BLaER1 (cell line): ENCODE results near the gene IL2RA.
"Not testable (repeated sequence)": the region's sequence is repeated elsewhere in the genome, so short reads cannot be mapped to it uniquely, and the experiment has no call there.

Experiments
- H3K27ac ChIP-seq: shearing (Covaris generic); formaldehyde crosslinking; 2 replicates; pipeline ENCODE4 v1.8.1; 2022
- H3K27me3 ChIP-seq: shearing (Covaris generic); formaldehyde crosslinking; 2 replicates; pipeline ENCODE4 v1.8.1; 2022
- H3K36me3 ChIP-seq: shearing (Covaris generic); formaldehyde crosslinking; 2 replicates; pipeline ENCODE4 v1.8.1; 2022
- H3K4me1 ChIP-seq: shearing (Covaris generic); formaldehyde crosslinking; 2 replicates; pipeline ENCODE4 v1.8.1; 2022
- H3K4me2 ChIP-seq: shearing (Covaris generic); formaldehyde crosslinking; 2 replicates; pipeline ENCODE4 v1.8.1; 2022
- H3K4me3 ChIP-seq: shearing (Covaris generic); formaldehyde crosslinking; 2 replicates; pipeline ENCODE4 v1.8.1; 2022
- H3K9ac ChIP-seq: shearing (Covaris generic); formaldehyde crosslinking; 2 replicates; pipeline ENCODE4 v1.8.1; 2022
- H3K9me3 ChIP-seq: shearing (Covaris generic); formaldehyde crosslinking; 2 replicates; pipeline ENCODE4 v1.8.1; 2022
- H4K20me1 ChIP-seq: shearing (Covaris generic); formaldehyde crosslinking; 2 replicates; pipeline ENCODE4 v1.8.1; 2022
- Cebpa-rat ChIP-seq: shearing (Covaris generic); IDR thresholded peaks from 2 replicates; pipeline ENCODE4 v1.8.1; 2022

The IL2RA gene

DNA sequence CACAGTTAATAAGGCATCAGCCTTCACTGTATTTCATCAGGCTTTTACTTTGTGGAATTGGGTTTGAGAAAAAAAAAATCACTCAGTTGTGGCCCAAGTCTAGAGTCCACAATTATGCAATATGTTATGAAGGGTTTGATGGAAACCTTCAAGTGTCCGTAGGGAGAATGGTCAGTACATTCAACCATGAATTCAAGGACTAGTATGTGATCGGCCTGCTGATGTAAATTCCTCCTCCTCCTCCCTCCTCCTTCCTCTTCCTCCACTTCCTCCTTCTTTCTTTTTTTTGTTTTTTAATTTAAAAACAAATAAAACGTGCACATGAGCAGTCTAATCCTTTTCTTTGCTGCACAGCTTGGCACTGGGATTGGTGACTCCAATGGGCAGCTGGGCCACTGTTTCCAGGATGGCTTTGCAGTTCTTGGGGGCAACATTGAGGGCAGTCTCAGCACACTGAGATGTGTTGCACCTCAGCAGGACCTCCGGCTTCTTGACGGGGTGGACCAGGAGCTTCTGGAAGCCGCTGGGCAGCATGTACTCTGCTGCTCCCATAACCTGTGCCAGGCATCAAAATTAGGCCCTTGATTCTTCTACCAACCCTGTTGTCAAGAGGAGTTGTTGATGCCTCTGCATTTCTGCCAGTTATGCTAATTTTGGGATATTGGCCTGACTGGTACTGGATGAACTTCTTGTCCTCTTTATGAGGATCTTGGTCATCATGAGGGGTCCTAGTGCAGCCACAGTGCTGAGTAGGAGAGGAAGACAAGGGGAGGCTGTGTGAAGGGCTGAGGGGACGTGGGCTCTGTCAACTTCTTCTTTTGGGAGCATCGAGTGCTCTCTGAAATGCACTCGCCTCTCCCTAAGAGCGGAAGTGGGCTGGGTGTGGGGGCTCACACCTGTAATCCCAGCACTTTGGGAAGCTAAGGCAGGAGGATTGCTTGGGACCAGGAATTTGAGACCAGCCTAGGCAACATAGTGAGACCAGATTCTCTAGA is 9.3 kb upstream of the IL2RA start:
- H3K4me3 ChIP-seq = no peak overlapping the region
- H3K27me3 ChIP-seq = no peaks in the 10 kb centered on the region
- H3K9me3 ChIP-seq = no peaks in the 10 kb centered on the region
- no peaks in the 10 kb centered on the region for H3K36me3 ChIP-seq
- TF ChIP-seq Cebpa-rat = no peak
- peaks cover 68% of the 10 kb centered on the region for H3K4me1 ChIP-seq
- H3K27ac ChIP-seq = peak overlapping the region; percentile 94
- H3K9ac ChIP-seq = peak overlapping the region; percentile 63
- no peaks in the 10 kb centered on the region for H4K20me1 ChIP-seq
- H3K4me2 ChIP-seq = peak overlapping the region; percentile 92

DNA sequence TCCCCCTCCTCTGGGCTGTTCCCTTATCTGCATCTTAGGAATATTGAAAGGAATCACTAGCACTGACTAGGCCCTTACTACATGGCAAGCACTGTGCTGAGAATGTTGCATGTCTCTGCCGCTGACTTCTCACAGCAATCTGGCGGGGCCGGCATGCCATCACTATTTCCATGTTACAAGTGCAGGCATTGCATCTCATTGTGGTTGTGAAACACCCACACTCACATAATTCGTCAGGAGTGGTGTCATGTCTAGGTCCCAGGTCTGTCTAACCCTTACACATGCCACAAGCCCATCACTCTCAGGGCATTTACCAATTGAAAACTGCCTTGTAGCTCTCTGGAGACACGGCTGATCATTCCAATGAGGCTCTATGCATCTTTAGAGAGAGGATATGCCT is 8.5 kb upstream of the IL2RA start:
- Histone ChIP-seq H3K9ac (no peak overlapping the region), H3K36me3 (no peaks in the 10 kb centered on the region), H3K4me1 (peaks cover 76% of the 10 kb centered on the region), H3K9me3 (no peaks in the 10 kb centered on the region), H3K27ac (peak overlapping the region; percentile 94), H3K27me3 (no peaks in the 10 kb centered on the region), H4K20me1 (no peaks in the 10 kb centered on the region), H3K4me3 (no peak overlapping the region), H3K4me2 (peak overlapping the region; percentile 92)
- no peak for TF ChIP-seq Cebpa-rat

DNA sequence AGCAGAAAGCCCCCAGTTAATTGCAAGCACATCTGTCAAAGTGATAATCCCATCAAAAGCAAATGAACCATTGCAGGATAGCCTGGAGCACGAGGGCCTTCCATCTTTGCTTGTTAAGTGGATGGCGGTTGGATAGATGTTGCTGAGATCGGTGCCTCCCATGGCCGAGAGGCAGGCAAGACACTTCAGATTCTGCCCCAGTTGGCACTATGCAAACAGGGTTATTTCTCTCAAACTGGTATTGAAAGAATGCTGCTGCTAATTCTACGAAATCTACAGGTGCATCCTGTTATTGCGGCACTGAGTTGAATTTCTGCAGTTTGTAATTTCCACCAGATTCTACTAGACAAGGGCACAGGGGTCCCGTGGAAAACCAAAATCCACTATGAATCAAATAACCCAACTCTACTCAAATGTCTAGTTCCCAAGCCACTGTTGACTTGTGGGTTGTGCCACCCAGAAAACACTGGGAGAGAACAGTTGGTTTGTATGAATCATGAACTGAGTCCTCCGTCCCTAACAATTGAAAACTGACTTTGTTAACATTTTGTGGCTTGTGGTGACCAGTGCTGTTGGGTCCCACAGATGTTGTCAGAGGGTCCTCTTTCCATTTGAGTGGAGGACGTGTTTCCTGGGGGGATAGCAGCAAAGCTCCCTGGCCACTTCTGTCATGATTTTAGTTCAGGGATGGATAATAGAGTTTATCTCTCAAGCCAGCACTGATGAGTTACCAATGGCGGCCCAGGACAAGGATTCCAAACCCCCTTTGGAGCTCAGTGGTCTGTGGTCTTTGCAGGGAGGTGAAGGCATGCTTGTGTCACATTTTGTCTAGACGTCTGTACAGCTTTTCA is 7.1 kb upstream of the IL2RA start:
- peaks cover 80% of the 10 kb centered on the region for H3K4me1 ChIP-seq
- no peaks in the 10 kb centered on the region for H4K20me1 ChIP-seq
- no peaks in the 10 kb centered on the region for H3K36me3 ChIP-seq
- peak overlapping the region; percentile 92 for H3K4me2 ChIP-seq
- H3K27me3 ChIP-seq = no peaks in the 10 kb centered on the region
- peak overlapping the region; percentile 94 for H3K27ac ChIP-seq
- H3K9me3 ChIP-seq = no peaks in the 10 kb centered on the region
- peak overlapping the region; percentile 76 for H3K9ac ChIP-seq
- H3K4me3 ChIP-seq = peak overlapping the region; percentile 52
- no peak for TF ChIP-seq Cebpa-rat

DNA sequence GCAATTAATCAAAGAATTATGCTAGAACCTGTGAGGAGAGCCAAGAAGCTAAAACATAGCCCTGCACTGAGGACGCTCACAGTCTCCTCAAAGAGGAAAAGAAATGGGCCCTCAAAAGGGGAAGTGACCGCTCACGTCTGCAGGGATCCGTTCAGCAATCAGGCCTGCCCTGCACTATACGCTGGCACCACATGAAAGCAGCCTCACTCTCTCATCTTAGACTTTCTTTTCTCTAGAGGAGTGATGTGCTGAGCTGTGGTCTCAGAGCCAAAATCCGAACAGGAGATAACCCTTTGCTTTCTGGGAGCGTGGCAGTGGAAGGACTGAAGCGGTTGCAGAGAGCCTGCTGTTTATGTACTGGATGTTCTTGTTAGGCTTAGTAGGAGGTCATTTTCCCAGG is 6.3 kb upstream of the IL2RA start:
- TF ChIP-seq Cebpa-rat = no peak
- H3K27me3 ChIP-seq = no peaks in the 10 kb centered on the region
- H3K4me3 ChIP-seq = peak overlapping the region; percentile 52
- peak overlapping the region; percentile 76 for H3K9ac ChIP-seq
- no peaks in the 10 kb centered on the region for H4K20me1 ChIP-seq
- H3K36me3 ChIP-seq = no peaks in the 10 kb centered on the region
- H3K27ac ChIP-seq = peak overlapping the region; percentile 94
- H3K4me2 ChIP-seq = peak overlapping the region; percentile 92
- peaks cover 80% of the 10 kb centered on the region for H3K4me1 ChIP-seq
- H3K9me3 ChIP-seq = no peaks in the 10 kb centered on the region

DNA sequence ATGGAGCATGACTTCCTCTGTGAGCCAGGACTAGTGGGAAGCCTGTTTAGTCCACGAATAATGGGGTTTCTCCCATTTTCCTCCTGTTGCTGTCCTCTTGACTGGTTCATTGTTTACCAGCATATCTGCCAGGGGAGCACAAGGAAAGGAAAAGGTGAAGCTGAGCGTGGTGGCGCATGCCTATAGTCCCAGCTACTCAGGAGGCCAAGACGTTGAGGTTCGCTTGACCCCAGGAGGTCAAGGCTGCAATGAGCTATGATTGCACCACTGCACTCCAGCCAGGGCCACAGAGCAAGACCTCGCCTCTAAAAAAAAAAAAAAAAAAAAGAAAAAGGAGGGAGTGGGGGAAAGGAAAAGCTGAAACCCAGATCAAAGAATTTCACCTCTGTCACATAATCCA is 5.8 kb upstream of the IL2RA start:
- no peak for TF ChIP-seq Cebpa-rat
- Histone ChIP-seq H3K36me3 (no peaks in the 10 kb centered on the region), H3K27ac (peak overlapping the region; percentile 94), H3K27me3 (no peaks in the 10 kb centered on the region), H4K20me1 (no peaks in the 10 kb centered on the region), H3K4me1 (peaks cover 78% of the 10 kb centered on the region), H3K4me2 (peak overlapping the region; percentile 92), H3K4me3 (no peak overlapping the region; the same call in 1 of the 2 replicates), H3K9ac (peak overlapping the region; percentile 76), H3K9me3 (no peaks in the 10 kb centered on the region)

DNA sequence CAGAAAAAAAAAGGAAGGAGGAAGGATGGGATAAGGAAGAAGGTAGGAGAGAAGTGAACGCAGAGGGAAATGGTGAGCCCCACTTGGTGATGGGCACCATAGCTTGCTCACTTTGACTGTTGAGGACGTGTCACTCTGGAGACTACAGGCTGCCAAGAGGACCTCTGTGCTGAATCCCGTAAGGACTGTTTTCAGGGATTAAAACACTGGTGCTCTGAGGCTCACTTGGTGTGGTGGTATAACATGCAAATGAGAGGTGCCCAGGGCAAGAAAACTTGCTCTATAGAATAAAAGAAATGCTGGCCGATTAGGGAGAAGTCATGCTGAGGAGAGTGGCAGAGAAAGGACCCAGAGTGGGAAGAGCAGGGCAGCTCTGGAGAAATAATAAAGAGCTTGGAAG is 5.3 kb upstream of the IL2RA start:
- H3K4me1 ChIP-seq = peaks cover 76% of the 10 kb centered on the region
- peak overlapping the region; percentile 92 for H3K4me2 ChIP-seq

DNA sequence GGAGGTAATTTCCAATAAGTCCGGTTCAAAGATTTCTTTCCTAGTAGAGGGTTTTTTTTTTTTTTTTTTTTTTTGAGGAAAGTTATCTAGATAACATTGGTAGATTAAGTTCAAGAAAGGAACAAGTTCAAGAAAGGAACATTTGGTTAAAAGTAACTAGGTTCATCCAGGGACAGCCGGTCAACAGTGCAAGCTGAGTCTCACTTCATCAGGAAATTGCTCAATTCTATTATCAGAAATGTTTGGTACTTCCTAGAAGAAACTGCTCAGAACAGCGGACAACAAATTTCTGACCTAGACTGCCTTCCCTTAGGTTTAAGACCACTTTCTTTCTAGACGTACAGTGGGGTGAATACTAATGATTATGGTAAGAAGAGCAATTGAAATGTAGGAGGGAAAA is 3.7 kb upstream of the IL2RA start:
- peak overlapping the region; percentile 24; the same call in 1 of the 2 replicates for H3K27ac ChIP-seq
- peaks cover 70% of the 10 kb centered on the region for H3K4me1 ChIP-seq
- no peak for TF ChIP-seq Cebpa-rat
- no peaks in the 10 kb centered on the region for H3K27me3 ChIP-seq
- no peaks in the 10 kb centered on the region for H3K9me3 ChIP-seq
- H3K4me3 ChIP-seq = no peak overlapping the region
- H3K4me2 ChIP-seq = peak overlapping the region; percentile 92
- H4K20me1 ChIP-seq = no peaks in the 10 kb centered on the region
- no peaks in the 10 kb centered on the region for H3K36me3 ChIP-seq
- no peak overlapping the region for H3K9ac ChIP-seq

More for the DNA sequence above, 5.3 kb upstream of the IL2RA start:
- Histone ChIP-seq H3K9me3 (no peaks in the 10 kb centered on the region), H3K27me3 (no peaks in the 10 kb centered on the region), H3K27ac (peak overlapping the region; percentile 94; the same call in 1 of the 2 replicates), H3K9ac (no peak overlapping the region), H4K20me1 (no peaks in the 10 kb centered on the region), H3K4me3 (no peak overlapping the region), H3K36me3 (no peaks in the 10 kb centered on the region)
- TF ChIP-seq Cebpa-rat = no peak

DNA sequence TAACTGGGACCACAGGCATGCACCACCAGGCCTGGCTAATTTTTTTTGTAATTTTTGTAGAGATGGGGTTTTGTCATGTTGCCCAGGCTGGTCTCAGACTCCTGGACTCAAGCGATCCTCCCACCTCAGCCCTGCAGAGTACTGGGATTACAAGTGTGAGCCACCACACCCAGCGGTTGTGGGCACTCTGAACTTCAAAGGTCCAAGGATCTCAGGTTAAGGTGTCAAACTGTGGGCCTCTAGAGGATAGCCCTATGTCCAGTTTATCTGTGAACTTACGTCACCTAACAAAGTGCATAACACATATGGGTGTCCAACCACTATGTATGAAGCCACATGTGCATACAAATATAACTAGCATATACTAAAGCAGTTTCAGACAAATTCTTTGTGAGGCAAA is 3.2 kb upstream of the IL2RA start:
- Histone ChIP-seq H3K9ac (no peak overlapping the region), H3K27ac (no peak overlapping the region), H3K4me2 (peak overlapping the region; percentile 92; the same call in 1 of the 2 replicates), H3K27me3 (no peaks in the 10 kb centered on the region), H3K4me1 (peaks cover 65% of the 10 kb centered on the region), H4K20me1 (no peaks in the 10 kb centered on the region), H3K4me3 (no peak overlapping the region), H3K36me3 (no peaks in the 10 kb centered on the region), H3K9me3 (no peaks in the 10 kb centered on the region)
- TF ChIP-seq Cebpa-rat = no peak

DNA sequence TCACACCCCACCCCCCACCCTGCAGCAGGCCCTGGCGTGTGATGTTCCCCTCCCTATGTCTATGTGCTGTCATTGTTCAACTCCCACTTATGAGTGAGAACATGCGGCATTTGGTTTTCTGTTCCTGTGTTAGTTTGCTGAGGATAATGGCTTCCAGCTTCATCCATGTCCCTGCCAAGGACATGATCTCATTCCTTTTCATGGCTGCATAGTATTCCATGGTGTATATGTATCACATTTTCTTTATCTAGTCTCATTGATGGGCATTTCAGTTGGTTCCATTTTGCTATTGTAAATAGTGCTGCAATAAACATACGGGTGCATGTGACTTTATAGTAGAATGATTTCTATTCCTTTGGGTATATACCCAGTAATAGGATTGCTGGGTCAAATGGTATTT is 2.6 kb upstream of the IL2RA start:
- not testable (repeated sequence) for H4K20me1 ChIP-seq, H3K36me3 ChIP-seq, H3K9me3 ChIP-seq, H3K4me2 ChIP-seq, H3K27me3 ChIP-seq, H3K27ac ChIP-seq, H3K4me3 ChIP-seq, H3K9ac ChIP-seq
- peaks cover 65% of the 10 kb centered on the region for H3K4me1 ChIP-seq

DNA sequence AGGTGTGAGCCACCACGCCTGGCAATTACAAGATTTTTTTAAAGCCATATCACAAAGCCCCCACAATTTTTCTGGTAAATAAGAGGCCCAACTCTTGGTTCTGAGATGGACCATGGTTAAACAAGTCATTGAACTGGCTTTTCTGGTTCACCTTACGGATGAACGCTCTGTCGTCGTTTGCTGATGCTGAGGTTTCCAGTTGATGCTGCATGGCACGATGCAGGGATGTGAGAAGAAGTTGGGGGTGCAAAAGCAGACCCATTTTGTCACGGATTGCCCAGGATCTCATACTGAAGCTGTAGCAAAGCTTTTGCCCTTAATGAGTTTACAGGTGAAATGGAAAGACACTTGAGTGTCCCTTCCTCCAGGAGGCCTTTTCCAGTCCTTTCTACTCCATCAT is 2.0 kb upstream of the IL2RA start:
- no peaks in the 10 kb centered on the region for H4K20me1 ChIP-seq
- no peak overlapping the region for H3K9ac ChIP-seq
- no peak overlapping the region for H3K4me2 ChIP-seq
- H3K9me3 ChIP-seq = no peaks in the 10 kb centered on the region
- TF ChIP-seq Cebpa-rat = no peak
- no peaks in the 10 kb centered on the region for H3K36me3 ChIP-seq
- no peak overlapping the region for H3K4me3 ChIP-seq
- H3K27me3 ChIP-seq = no peaks in the 10 kb centered on the region
- H3K27ac ChIP-seq = no peak overlapping the region
- H3K4me1 ChIP-seq = peaks cover 59% of the 10 kb centered on the region
